Brain microvascular endothelial cell (primary cell): ENCODE data around the gene DIO3.
"Not testable (repeated sequence)": the region's sequence is repeated elsewhere in the genome, so short reads cannot be mapped to it uniquely, and the experiment has no call there.

Experiments used
- DNase-seq: peaks from one replicate; pipeline ENCODE4 v3.0.0-alpha.2; 2020
- H3K27ac ChIP-seq: fragments of 250-450 bp; sonication (Bioruptor Pico); 2 replicates; pipeline ENCODE4 v1.5.1; 2020; ENCODE audit warnings: mild to moderate bottlenecking, moderate library complexity
- H3K27me3 ChIP-seq: fragments of 250-450 bp; sonication (Bioruptor Pico); replicated peaks from 2 replicates; pipeline ENCODE4 v1.5.1; 2020; ENCODE audit warnings: mild to moderate bottlenecking
- H3K36me3 ChIP-seq: fragments of 250-450 bp; sonication (Bioruptor Pico); replicated peaks from 2 replicates; pipeline ENCODE4 v1.5.1; 2020; ENCODE audit warnings: mild to moderate bottlenecking
- H3K4me3 ChIP-seq: 2 replicates; pipeline ENCODE4 v1.5.1; 2011; ENCODE audit warnings: low read depth, mild to moderate bottlenecking, control low read depth, low read length, moderate library complexity
- in situ Hi-C: cut with HindIII; loops from 2 replicates; pipeline ENCODE4 v1.10.0; 2017; ENCODE audit warnings: low sequenced_read_pairs, low pct_ligation_motif_present
- TF ChIP-seq, protein P1 (sequence below): IDR thresholded peaks from 2 replicates; pipeline ENCODE4 v1.5.1; 2011; ENCODE audit warnings: low read depth, mild to moderate bottlenecking, moderate library complexity, low read length, control low read depth, inconsistent platforms; ENCODE audit errors: missing control alignments

The DIO3 gene

DNA sequence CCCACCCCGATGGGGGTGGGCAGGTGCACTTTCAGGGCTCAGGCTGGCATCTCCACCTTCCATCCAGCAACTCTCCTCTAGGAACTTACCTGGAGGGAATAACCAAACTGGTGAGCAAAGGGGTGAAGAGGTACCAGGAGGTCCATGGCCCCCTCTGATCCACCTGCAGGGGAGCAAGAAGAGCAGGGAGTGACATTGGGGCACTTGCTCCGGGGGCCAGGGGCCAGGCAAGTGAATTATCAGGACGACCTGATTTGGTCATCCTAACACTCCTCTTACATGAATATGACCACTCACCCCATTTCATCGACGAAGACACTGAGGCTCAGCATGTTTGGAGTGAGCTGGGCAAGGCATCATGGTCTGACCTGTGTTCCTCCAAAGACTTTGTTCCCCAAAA is 6.0 kb downstream of the DIO3 start:
- Histone ChIP-seq H3K36me3 (no peaks in the 10 kb centered on the region), H3K27ac (no peak overlapping the region), H3K27me3 (peaks cover 40% of the 10 kb centered on the region), H3K4me3 (no peak overlapping the region)
- TF ChIP-seq, protein P1, sequence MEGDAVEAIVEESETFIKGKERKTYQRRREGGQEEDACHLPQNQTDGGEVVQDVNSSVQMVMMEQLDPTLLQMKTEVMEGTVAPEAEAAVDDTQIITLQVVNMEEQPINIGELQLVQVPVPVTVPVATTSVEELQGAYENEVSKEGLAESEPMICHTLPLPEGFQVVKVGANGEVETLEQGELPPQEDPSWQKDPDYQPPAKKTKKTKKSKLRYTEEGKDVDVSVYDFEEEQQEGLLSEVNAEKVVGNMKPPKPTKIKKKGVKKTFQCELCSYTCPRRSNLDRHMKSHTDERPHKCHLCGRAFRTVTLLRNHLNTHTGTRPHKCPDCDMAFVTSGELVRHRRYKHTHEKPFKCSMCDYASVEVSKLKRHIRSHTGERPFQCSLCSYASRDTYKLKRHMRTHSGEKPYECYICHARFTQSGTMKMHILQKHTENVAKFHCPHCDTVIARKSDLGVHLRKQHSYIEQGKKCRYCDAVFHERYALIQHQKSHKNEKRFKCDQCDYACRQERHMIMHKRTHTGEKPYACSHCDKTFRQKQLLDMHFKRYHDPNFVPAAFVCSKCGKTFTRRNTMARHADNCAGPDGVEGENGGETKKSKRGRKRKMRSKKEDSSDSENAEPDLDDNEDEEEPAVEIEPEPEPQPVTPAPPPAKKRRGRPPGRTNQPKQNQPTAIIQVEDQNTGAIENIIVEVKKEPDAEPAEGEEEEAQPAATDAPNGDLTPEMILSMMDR = no peak
- in situ Hi-C loops = no loop called here
- no peak for DNase-seq

DNA sequence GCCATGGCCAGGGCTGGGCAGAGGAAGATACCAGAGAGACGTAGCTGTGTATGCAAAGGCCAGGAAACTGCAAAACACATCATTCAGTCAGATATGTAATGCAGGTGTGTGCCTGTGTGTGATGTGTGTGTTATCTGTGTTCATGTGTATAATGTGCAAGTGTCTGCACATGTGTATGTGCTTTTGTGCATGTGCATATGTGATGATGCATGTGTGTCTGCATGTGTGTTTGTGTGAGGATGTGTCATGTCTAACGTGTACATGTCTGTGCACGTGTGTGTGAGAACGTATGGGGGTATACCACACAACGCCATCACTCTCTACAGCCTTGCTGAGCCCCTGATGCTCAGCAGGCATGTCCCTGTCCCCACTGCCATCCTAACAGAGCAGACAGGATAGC is 9.7 kb downstream of the DIO3 start:
- peaks cover 2% of the 10 kb centered on the region for H3K27me3 ChIP-seq
- no peak overlapping the region for H3K27ac ChIP-seq
- no peaks in the 10 kb centered on the region for H3K36me3 ChIP-seq
- DNase-seq = no peak
- TF ChIP-seq, protein P1 = no peak
- in situ Hi-C loops = no loop called here
- H3K4me3 ChIP-seq = no peak overlapping the region

DNA sequence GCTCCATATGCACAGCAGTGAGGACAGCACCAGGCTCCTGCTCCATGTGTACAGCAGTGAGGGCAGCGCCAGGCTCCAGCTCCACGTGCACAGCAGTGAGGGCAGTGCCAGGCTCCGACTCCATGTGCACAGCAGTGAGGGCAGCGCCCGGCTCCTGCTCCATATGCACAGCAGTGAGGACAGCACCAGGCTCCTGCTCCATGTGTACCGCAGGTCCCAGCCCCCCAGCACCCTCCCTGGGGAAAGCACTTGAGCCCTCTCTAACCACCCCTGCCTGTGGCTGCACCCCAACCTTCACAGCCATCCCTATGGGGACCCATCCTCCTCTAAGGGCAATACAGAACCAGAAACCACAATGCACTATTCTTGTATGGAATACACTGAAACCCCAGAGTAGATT is 11.2 kb downstream of the DIO3 start:
- H3K27me3 ChIP-seq, H3K4me3 ChIP-seq, H3K36me3 ChIP-seq, DNase-seq, H3K27ac ChIP-seq, in situ Hi-C loops: not testable (repeated sequence)

DNA sequence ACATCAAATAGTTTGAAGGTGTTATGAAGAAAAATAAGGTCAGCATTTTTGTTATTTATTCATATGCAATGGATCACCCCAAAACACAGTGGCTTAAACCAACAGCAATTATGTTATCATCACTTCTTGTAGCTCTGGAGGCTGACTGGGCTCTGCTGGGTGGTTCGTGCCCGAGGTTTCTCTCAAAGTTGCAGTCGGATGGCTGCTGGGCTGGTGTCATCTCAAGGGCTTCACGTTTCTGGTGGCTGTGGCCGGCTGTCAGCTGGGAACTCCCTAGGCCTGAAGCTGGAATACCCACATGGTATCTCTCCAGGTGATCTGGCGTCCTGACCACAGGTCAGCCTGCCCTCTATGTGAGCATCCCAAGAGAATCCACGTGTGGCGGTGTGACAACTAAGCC is 12.0 kb downstream of the DIO3 start:
- H3K4me3 ChIP-seq = no peak overlapping the region
- in situ Hi-C loops = no loop called here
- H3K27ac ChIP-seq = no peak overlapping the region
- TF ChIP-seq, protein P1 = no peak
- H3K27me3 ChIP-seq = no peaks in the 10 kb centered on the region
- no peaks in the 10 kb centered on the region for H3K36me3 ChIP-seq
- no peak for DNase-seq

DNA sequence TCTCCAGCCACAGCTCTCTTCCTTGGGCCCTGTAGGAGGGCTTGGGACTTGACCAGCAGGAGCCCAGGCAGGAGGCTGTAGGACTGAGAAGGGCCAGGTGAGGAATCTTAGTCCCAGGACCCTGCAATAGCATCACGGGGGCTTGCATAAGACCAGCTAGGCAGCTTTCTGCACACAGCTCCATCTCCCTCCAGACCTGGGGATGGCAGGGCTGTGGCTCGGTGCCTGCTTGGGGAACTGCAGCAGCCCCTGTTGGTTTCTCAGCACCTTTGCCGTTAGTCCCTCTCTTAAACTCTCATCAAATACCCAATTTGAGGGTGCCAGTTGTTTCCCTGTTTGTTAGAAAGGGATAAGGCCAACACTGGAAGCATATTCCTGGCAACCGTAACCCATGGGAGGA is 14.3 kb downstream of the DIO3 start:
- Histone ChIP-seq H3K27ac (no peak overlapping the region), H3K36me3 (no peaks in the 10 kb centered on the region), H3K27me3 (no peaks in the 10 kb centered on the region), H3K4me3 (no peak overlapping the region)
- no peak for DNase-seq
- TF ChIP-seq, protein P1 = no peak
- in situ Hi-C loops = no loop called here

DNA sequence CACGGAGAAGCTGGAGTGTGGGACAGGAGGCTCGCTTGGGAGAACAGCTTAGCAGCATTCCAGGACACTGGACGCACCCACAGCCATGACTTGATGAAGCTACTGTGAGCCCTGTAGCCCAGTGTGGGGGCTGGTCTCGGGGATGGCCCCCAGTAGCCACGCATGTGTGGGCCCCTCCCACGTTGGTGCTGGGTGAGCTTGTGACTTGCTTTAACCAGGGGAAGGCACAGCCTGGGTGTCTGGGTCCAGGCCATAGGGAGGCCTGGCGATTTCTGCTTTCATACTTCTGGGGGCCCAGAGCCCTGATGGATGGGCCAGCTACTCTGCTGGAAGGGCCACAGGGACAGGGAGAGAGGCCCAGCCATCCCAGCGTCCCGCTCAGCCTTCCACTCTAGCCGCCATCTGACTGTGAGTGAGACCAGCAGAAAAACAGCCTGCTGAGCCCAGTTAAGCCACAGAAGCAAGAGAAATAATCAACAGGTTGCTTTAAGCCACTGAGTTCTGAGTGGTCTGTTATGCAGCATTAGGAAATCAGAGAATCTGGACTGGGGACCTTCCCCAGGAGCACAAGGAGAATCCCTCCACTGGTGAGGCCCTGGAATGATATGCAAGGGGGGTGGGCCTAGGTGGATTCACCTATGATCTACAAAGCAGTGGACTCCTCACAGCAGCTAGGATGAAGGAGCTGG is 16.1 kb downstream of the DIO3 start:
- Histone ChIP-seq H3K4me3 (no peak overlapping the region), H3K27ac (no peak overlapping the region), H3K27me3 (no peaks in the 10 kb centered on the region), H3K36me3 (no peaks in the 10 kb centered on the region)
- TF ChIP-seq, protein P1 = no peak
- DNase-seq = no peak
- in situ Hi-C loops = no loop called here
